ENCODE data around the gene PBXIP1. TPM values are rescaled to one million over a fixed set of nuclear protein-coding genes. Genes with fewer than 3 reads are reported as not detected.

The PBXIP1 gene
- total and polyA plus RNA-seq, 7 donors: 13.6 to 149 (median 77.7) TPM

- WGBS, 3 donors: 27 to 34% (median 32%) methylated on average over 16 to 22 of the region's 22 CpGs
- H3K36me3 ChIP-seq (ENCODE audit: insufficient read depth in 1 of 2, low read depth in 1 of 2): peaks cover 0 to 43% of the 10 kb centered on the region in 2 donors
- H3K4me1 ChIP-seq: peaks cover 50% of the 10 kb centered on the region
- peak in 1 of 2 donors; percentile 46 for DNase-seq
- H3K27me3 ChIP-seq (ENCODE audit: insufficient read depth in 3 of 3, low read length in 2 of 3): no peaks in the 10 kb centered on the region
- intact Hi-C loops (cut with DNase I): loop anchor here (5.0 kb wide), 2 partner anchors 42 to 112 kb away; no protein-coding TSS in a partner anchor
- TF ChIP-seq CTCF (IDR thresholded peaks at IDR 0.05): no peak
- peak overlapping the region; percentile 84 for H3K4me3 ChIP-seq
- H3K9me3 ChIP-seq: no peaks in the 10 kb centered on the region
- H3K27ac ChIP-seq: peak overlapping the region; percentile 99
- ATAC-seq: no peak
Observed at GRCh38 chr1:154969860-154970452, 14.1 kb upstream of the PBXIP1 start.

- TF ChIP-seq CTCF (IDR thresholded peaks at IDR 0.05): no peak
- no peak for ATAC-seq
- intact Hi-C loops (cut with DNase I): no loop called here
- H3K27me3 ChIP-seq (ENCODE audit: insufficient read depth in 3 of 3, low read length in 2 of 3): no peaks in the 10 kb centered on the region
- H3K36me3 ChIP-seq (ENCODE audit: insufficient read depth in 1 of 2, low read depth in 1 of 2): peaks cover 0 to 50% of the 10 kb centered on the region in 2 donors
- peak overlapping the region; percentile 99 for H3K27ac ChIP-seq
- H3K9me3 ChIP-seq: no peaks in the 10 kb centered on the region
- H3K4me3 ChIP-seq: peak overlapping the region; percentile 84
- no peak for DNase-seq
- peaks cover 50% of the 10 kb centered on the region for H3K4me1 ChIP-seq
- 52 to 61% (median 57%) methylated on average over 5 of the region's 5 CpGs for WGBS, 3 donors
Observed at GRCh38 chr1:154969246-154969645, 13.3 kb upstream of the PBXIP1 start.

DNA sequence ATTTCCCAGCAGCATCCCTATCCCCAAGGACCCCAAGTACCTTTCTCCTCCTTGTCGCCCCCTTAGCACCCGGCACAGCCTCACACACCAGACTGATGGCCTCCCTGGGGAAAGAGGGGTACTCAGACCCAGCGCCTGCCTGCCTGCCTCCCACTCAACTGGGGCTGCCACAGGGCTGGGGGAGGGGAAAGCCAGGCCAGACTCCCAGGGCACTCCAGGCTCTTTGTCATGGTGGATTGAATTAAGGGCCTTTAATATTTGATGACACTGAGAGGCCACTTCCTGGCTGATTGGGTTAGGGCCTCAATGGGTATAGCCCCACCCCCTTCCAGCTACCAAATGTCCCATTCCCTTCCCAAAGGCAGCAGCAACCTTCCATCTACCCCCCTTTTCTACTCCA lies 12.8 kb upstream of the PBXIP1 start:
- Histone ChIP-seq H3K27me3 (ENCODE audit: insufficient read depth in 3 of 3, low read length in 2 of 3) (no peaks in the 10 kb centered on the region), H3K9me3 (no peaks in the 10 kb centered on the region), H3K4me1 (peaks cover 50% of the 10 kb centered on the region), H3K27ac (peak overlapping the region; percentile 99), H3K4me3 (no peak overlapping the region), H3K36me3 (ENCODE audit: insufficient read depth in 1 of 2, low read depth in 1 of 2) (peaks cover 0 to 56% of the 10 kb centered on the region in 2 donors)
- DNase-seq: no peak
- no peak for TF ChIP-seq CTCF (IDR thresholded peaks at IDR 0.05)
- WGBS, 3 donors: 81 to 89% (median 87%) methylated on average over 3 of the region's 3 CpGs
- no peak for ATAC-seq
- intact Hi-C loops (cut with DNase I): no loop called here

- Histone ChIP-seq H3K27ac (peak overlapping the region; percentile 60), H3K4me3 (peak overlapping the region; percentile 18), H3K36me3 (ENCODE audit: insufficient read depth in 1 of 2, low read depth in 1 of 2) (peaks cover 0 to 66% of the 10 kb centered on the region in 2 donors), H3K9me3 (no peaks in the 10 kb centered on the region), H3K27me3 (ENCODE audit: insufficient read depth in 3 of 3, low read length in 2 of 3) (no peaks in the 10 kb centered on the region), H3K4me1 (peaks cover 49% of the 10 kb centered on the region)
- ATAC-seq: no peak
- intact Hi-C loops (cut with DNase I): no loop called here
- no peak for TF ChIP-seq CTCF (IDR thresholded peaks at IDR 0.05)
- WGBS, 3 donors: 71 to 77% (median 73%) methylated on average over 5 of the region's 5 CpGs
- no peak for DNase-seq
Observed at GRCh38 chr1:154967331-154967950, 11.5 kb upstream of the PBXIP1 start.
